ENCODE data around the gene H6PD.

H6PD gene

DNA sequence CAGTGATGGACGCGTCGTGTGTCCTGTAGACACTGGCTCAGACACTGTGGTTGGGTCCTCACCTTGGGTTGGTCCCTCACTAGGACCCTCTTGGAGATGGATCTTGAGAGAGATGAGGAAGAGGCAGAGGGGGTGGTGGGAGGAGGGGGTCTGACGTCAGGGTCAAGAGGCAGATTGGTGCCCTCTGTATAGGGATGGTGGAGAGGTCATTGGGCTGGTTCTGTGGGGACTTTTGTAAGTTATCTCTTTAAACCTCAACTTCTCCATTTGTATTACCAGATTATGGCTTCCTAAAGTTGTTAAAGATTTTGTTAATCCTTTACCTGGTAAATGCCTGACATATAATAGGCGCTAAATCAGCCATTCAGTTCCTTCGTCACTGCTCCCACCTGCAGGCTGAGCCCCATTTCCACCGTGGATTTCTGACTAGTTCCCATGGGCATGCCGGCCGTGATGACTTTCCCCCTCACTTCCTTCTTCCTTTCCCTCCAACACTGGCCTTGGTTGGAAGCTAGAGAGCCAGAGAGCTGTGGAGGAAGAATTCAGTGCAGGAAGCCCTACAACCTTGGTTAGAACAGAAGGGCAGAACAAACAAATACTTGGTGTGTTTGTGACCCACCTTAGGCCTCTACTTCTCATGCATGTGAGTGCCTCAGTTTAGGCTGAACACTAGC is 8.6 kb downstream of the H6PD start:
- no peak for DNase-seq

- no peak for DNase-seq
These were observed 10.1 kb downstream of the H6PD start for GRCh38 chr1:9244501-9245229.

DNA sequence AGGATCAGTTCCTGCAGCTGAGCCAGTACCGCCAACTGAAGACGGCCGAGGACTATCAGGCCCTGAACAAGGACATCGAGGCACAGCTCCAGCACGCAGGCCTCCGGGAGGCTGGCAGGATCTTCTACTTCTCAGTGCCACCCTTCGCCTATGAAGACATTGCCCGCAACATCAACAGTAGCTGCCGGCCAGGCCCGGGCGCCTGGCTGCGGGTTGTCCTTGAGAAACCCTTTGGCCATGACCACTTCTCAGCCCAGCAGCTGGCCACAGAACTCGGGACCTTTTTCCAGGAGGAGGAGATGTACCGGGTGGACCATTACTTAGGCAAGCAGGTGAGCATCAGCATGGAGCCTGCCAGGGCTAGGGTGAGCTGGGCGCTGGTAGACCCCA is 10.7 kb downstream of the H6PD start:
- DNase-seq: no peak

DNA sequence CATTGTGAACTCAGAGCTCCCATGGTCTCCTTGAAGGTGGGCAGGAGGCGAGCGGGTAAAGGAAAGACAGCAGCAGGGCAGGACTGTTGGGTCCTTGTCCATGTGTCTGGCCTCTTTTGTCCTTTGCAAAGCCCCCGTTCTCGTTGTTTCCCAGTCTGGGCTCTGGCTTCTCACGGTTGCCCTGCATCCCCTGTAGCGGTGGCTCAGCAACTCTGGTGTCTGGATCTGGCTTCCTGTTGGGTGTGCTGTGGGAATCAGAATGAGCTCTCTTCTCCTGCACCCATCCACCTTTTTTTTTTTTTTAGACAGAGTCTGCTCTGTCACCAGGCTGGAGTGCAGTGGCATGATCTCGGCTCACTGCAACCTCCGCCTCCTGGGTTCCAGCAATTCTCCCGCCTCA is 11.1 kb downstream of the H6PD start:
- DNase-seq: no peak

- no peak for DNase-seq
These were observed 11.6 kb downstream of the H6PD start for GRCh38 chr1:9246215-9246614.

- DNase-seq: no peak
These were observed 12.5 kb downstream of the H6PD start for GRCh38 chr1:9246841-9247785.

DNA sequence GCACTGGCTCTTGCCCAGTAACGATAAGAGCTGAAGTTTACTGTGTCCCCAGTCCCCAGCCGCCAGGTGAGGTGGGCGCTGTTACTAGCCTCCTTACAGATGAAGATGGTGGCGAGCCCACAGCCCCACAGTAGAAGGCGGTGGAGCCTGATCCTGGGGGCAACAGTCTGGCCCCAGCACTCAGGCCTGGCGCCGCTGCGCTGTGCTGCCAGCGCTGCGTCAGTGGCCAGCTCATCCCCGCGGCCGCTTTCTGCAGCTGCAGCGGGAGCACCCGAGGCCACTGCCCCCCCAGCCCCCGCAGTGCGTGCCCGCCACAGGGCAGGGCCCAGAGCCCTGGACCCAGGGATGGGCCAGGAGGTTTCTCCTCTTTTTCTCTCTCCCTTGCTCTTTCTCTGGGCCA is 13.3 kb downstream of the H6PD start:
- DNase-seq: no peak

DNA sequence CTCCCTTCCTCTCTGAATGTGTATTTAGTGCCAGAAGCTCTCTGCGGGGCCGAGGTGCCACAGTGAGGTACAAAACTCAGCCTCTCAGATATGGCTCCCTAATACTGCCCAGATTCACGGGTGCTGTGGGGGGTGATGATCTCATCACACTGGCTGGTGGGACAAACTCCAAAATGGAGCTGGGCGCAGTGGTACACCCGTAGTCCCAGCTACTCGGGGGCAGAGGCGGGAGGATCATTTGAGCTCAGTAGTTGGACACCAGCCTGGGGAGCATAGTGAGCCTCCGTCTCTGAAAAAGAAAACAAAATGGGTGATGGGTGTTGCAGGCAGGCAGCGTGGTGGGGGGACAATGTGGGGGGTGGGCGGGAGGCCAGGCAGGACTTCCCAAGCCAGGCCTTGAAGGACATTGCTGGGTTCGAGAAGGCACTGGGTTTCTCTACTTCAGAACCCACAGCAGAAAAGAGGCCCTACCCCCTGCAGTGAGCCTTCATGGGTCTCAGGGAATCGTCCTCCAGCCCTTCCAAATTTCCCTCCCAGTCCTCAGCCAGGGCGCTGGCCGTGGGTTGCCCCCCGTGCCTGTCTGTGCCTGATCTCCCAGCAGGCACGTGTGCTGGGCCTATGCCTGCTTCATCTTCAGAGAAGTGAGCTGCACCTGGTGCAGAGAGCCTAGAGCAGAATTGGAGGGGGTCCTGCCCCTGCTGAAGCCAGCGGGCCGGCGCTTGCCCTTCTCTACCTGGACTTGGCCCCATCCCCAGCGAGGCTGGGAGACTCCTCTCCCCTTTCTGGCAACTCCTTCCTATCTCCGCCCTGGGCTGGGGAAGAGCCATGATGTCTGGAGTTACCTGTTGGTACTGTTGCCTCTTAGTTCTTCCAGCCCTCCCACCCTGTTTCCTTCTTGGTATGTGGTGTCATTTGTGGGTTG is 14.0 kb downstream of the H6PD start:
- no peak for DNase-seq

GRCh38 chr1:9249263-9249533 is 14.6 kb downstream of the H6PD start:
- no peak for DNase-seq

- no peak for DNase-seq
These were observed 15.2 kb downstream of the H6PD start for GRCh38 chr1:9249534-9250410.

- no peak for DNase-seq
These were observed 16.1 kb downstream of the H6PD start for GRCh38 chr1:9250411-9251381.

GRCh38 chr1:9251501-9251900 is 16.9 kb downstream of the H6PD start:
- no peak for DNase-seq

- DNase-seq: peak; percentile 56
These were observed 18.4 kb downstream of the H6PD start for GRCh38 chr1:9253004-9253403.

DNA sequence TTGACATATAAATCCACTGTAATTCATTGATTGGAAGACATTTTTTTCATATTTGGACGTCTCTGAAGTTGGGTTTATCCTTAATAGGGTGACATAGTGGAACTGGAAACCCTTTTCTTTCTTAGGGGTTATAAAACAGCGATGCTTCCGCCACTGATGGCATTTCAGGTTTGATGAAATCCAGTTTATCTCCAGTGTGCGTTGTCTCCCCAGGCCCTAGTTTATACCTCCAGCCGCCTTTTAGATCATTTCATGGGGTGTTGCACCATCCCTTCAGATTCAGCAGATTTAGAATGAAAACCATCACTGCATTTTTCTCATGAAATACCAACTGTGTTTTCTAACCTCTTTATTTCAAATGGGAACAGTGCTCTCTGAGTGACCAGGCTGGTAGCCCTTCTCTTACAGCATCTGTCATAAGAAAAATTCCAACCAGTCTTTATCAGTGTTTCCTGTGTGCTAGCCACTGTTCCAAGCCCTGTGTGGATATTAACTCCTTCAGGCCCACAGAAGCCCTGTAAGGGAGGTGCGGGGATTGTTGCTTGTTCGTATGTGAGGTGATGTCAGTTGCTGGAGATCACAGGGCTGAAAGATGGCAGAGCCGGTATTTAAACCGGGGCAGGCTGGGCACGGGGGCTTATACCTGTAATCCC is 19.0 kb downstream of the H6PD start:
- no peak for DNase-seq

- DNase-seq: no peak
These were observed 21.8 kb downstream of the H6PD start for GRCh38 chr1:9256332-9256731.

GRCh38 chr1:9257851-9258250 is 23.3 kb downstream of the H6PD start:
- no peak for DNase-seq

DNA sequence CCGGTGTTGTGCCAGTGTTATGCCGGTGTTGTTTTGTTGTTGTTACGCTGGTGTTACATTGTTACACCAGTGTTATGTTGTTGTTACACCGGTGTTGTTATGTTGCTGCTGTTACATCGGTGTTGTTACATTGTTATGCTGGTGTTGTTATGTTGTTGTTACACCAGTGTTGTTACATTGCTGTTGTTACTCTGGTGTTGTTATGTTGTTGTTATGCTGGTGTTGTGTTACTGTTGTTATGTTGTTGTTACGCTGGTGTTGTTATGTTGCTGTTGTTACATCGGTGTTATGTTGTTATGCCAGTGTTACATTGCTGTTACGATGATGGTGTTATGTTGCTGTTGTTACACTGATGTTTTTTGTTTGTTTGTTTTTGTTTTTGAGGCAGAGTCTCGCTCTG is 24.1 kb downstream of the H6PD start:
- DNase-seq: no peak

DNA sequence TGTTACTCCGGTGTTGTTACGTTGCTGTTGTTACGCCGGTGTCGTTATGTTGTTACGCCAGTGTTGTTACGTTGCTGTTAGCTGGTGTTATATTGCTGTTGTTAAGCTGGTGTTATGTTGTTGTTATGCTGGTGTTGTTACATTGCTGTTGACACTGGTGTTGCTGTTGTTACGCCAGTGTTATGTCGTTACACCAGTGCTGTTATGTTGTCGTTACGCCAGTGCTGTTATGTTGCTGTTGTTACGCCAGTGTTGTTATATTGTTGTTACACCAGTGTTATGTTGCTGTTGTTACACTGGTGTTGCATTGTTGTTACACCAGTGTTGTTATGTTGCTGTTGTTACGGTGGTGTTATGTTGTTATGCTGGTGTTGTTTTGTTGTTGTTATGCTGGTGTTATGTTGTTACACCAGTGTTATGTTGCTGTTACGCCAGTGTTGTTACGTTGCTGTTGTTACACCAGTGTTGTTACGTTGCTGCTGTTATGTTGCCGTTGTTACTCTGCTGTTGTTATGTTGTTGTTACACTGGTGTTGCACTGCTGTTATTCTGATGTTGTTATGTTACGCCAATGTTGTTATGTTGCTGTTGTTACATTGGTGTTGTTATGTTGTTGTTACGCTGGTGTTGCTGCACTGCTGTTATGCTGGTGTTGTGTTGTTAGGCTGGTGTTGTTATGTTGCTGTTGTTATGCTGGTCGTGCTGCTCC is 25.6 kb downstream of the H6PD start:
- no peak for DNase-seq

GRCh38 chr1:9261496-9261895 is 26.9 kb downstream of the H6PD start:
- DNase-seq: no peak
